T-cell (primary cell): Measurements from ENCODE around the gene SCLY. TPM values are rescaled to one million over a fixed set of nuclear protein-coding genes. Genes with fewer than 3 reads are reported as not detected.
A peak's percentile ranks its signal among the peaks of the same experiment; 100 is the strongest.

Experiments
- ATAC-seq, 4 experiments: fragments of 200-7000 bp in 3 of 4; fragments of 150-1000 bp in 1 of 4; cut with Tn5 transposase; replicated peaks in 1 of 4; 1 replicate in 3 of 4; 2 replicates in 1 of 4; pipeline ENCODE4 v1.10.0; 2021; ENCODE audit warnings: moderate library complexity in 3 of 4, mild to moderate bottlenecking in 2 of 4, moderate number of reproducible peaks in 1 of 4
- CTCF ChIA-PET, 2 donors: fragments of 300-600 bp; sonication (Branson Sonifier 250); formaldehyde crosslinking; loops; one replicate each; lab custom pipeline; 2022; ENCODE audit warnings: antibody characterized with exemption in 2 of 2; lab: Charles Lee
- POLR2A ChIA-PET, 2 donors: fragments of 300-600 bp; sonication (Branson Sonifier 250); formaldehyde crosslinking; loops; one replicate each; lab custom pipeline; 2022; ENCODE audit warnings: antibody characterized with exemption in 2 of 2; lab: Charles Lee
- DNase-seq, 35 experiments: peaks; one replicate each; pipeline versions ENCODE4 v3.0.0 to v3.0.0-alpha.2; 2013 to 2023
- H3K27ac ChIP-seq: one replicate; pipeline ENCODE4 v1.5.1; 2013; ENCODE audit warnings: low read length
- H3K27me3 ChIP-seq, 2 experiments: replicated peaks in 1 of 2; 1 replicate in 1 of 2; 2 replicates in 1 of 2; pipeline versions ENCODE4 v1.6.1 to v1.7.0; 2013; ENCODE audit warnings: low read length in 1 of 2, mixed read lengths in 1 of 2; ENCODE audit not compliant: control insufficient read depth in 2 of 2, insufficient read depth in 2 of 2; ENCODE audit errors: extremely low read depth in 1 of 2
- H3K36me3 ChIP-seq, 2 donors: 1 replicate in 1 of 2; 2 replicates in 1 of 2; pipeline versions ENCODE4 v1.6.1 to v1.7.0; 2013; ENCODE audit warnings: low read length in 1 of 2; ENCODE audit not compliant: control insufficient read depth in 2 of 2, insufficient read depth in 1 of 2; ENCODE audit errors: extremely low read depth in 1 of 2
- H3K4me1 ChIP-seq, 2 experiments: 1 replicate in 1 of 2; 2 replicates in 1 of 2; pipeline versions ENCODE4 v1.6.1 to v1.7.0; 2013; ENCODE audit warnings: low read length in 2 of 2, mixed read lengths in 1 of 2; ENCODE audit not compliant: insufficient read depth in 2 of 2, control insufficient read depth in 1 of 2; ENCODE audit errors: extremely low read depth in 1 of 2
- H3K4me3 ChIP-seq, 2 donors: 1 replicate in 1 of 2; 2 replicates in 1 of 2; pipeline versions ENCODE4 v1.5.1 to v1.7.0; 2013; ENCODE audit warnings: mild to moderate bottlenecking in 2 of 2, low read length in 1 of 2, moderate library complexity in 1 of 2; ENCODE audit not compliant: control insufficient read depth in 1 of 2; ENCODE audit errors: extremely low read depth in 1 of 2
- H3K9me3 ChIP-seq: 2 replicates; pipeline ENCODE4 v1.7.0; 2013
- H3K27ac Mint-ChIP-seq, 2 donors: one replicate each; pipeline ENCODE4 v1.8.0; 2020 to 2021; ENCODE audit warnings: mild to moderate bottlenecking in 2 of 2, mixed read lengths in 2 of 2
- H3K27me3 Mint-ChIP-seq, 2 donors: one replicate each; pipeline ENCODE4 v1.8.0; 2021 to 2022; ENCODE audit warnings: mixed read lengths in 2 of 2
- H3K36me3 Mint-ChIP-seq: one replicate; pipeline ENCODE4 v1.8.0; 2021; ENCODE audit warnings: mixed read lengths
- H3K4me1 Mint-ChIP-seq, 3 donors: one replicate each; pipeline ENCODE4 v1.8.0; 2020 to 2022; ENCODE audit warnings: mixed read lengths in 3 of 3, mild to moderate bottlenecking in 1 of 3
- H3K4me3 Mint-ChIP-seq, 3 donors: one replicate each; pipeline ENCODE4 v1.8.0; 2020 to 2022; ENCODE audit warnings: mild to moderate bottlenecking in 3 of 3, mixed read lengths in 3 of 3, moderate library complexity in 3 of 3
- H3K9me3 Mint-ChIP-seq, 3 donors: one replicate each; pipeline ENCODE4 v1.8.0; 2020 to 2022; ENCODE audit warnings: mixed read lengths in 3 of 3
- WGBS: methylation state at CpG from one replicate; pipeline ENCODE4 v1.1.5; 2013; ENCODE audit warnings: missing lambda C conversion rate; ENCODE audit not compliant: insufficient coverage; 5-methylcytosine and 5-hydroxymethylcytosine counted together
- total RNA-seq, 35 experiments: library from RNA in 6 of 35; stranded (reverse) in 6 of 35; fragments of 120-200 nt in 1 of 35; gene quantifications; one replicate each; pipeline versions ENCODE4 v1.2.1 to v1.2.4 and lab custom pipeline; 2013 to 2026

The SCLY gene
- total RNA-seq, 5 donors from 2014 or later (not counting 1 experiment from before 2014, with no cell fraction given) = 19.2 to 30.0 (median 25.2) TPM

- Mint-ChIP-seq H3K4me3 (no peak overlapping the region), H3K27me3 (no peaks in the 10 kb centered on the region), H3K9me3 (no peaks in the 10 kb centered on the region), H3K36me3 (peaks cover 75% of the 10 kb centered on the region), H3K27ac (no peak overlapping the region), H3K4me1 (peaks cover 0 to 8% (median 0%) of the 10 kb centered on the region in 3 donors)
- H3K4me3 ChIP-seq = no peak overlapping the region
- DNase-seq (no peak), ATAC-seq (no peak)
- POLR2A ChIA-PET = no interaction called here
- no peak overlapping the region for H3K27ac ChIP-seq
- WGBS = 100% methylated on average over 5 of the region's 8 CpGs
- no peaks in the 10 kb centered on the region for H3K27me3 ChIP-seq
- H3K4me1 ChIP-seq = no peaks in the 10 kb centered on the region
- H3K36me3 ChIP-seq = peaks cover 9 to 77% of the 10 kb centered on the region in 2 donors
- CTCF ChIA-PET = no interaction called here
- no peaks in the 10 kb centered on the region for H3K9me3 ChIP-seq
Measured at GRCh38 chr2:238038203-238038602, 22.6 kb upstream of the SCLY start.

DNA sequence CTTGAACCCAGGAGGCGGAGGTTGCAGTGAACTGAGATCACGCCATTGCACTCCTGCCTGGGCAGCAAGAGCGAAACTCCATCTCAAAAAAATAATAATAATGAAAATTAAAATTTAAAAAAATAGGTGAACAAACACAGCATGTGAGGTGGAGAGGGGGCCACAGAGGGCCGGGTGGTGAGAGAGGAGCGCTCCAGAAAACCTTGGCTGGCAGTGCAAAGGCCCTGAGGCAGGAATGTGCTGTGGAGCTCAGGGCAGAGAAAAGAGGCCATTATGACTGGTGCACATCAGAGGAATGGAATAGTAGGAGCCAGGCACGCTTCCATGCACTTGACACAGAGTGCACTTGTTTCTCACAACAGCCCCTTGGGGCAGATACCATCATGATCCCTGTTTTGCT lies 21.6 kb upstream of the SCLY start:
- no peak for ATAC-seq
- DNase-seq = no peak
- no peak overlapping the region for H3K4me3 ChIP-seq
- H3K27me3 ChIP-seq = no peaks in the 10 kb centered on the region
- ChIA-PET POLR2A (no interaction called here), CTCF (no interaction called here)
- H3K9me3 ChIP-seq = no peaks in the 10 kb centered on the region
- Mint-ChIP-seq H3K36me3 (peaks cover 77% of the 10 kb centered on the region), H3K4me3 (no peak overlapping the region), H3K27ac (no peak overlapping the region), H3K9me3 (no peaks in the 10 kb centered on the region), H3K4me1 (peaks cover 0 to 8% (median 0%) of the 10 kb centered on the region in 3 donors), H3K27me3 (no peaks in the 10 kb centered on the region)
- no peak overlapping the region for H3K27ac ChIP-seq
- 62% methylated on average over 3 of the region's 6 CpGs for WGBS
- peaks cover 9 to 78% of the 10 kb centered on the region in 2 donors for H3K36me3 ChIP-seq
- H3K4me1 ChIP-seq = no peaks in the 10 kb centered on the region

GRCh38 chr2:238039985-238040384 lies 20.8 kb upstream of the SCLY start:
- CTCF ChIA-PET = no interaction called here
- H3K4me1 Mint-ChIP-seq = peaks cover 0 to 8% (median 0%) of the 10 kb centered on the region in 3 donors

GRCh38 chr2:238040918-238041317 lies 19.9 kb upstream of the SCLY start:
- Mint-ChIP-seq H3K9me3 (no peaks in the 10 kb centered on the region), H3K36me3 (peaks cover 75% of the 10 kb centered on the region), H3K4me3 (no peak overlapping the region), H3K27me3 (no peaks in the 10 kb centered on the region), H3K27ac (peak overlapping the region in 1 of 2 donors; percentile 13), H3K4me1 (peaks cover 0 to 8% (median 0%) of the 10 kb centered on the region in 3 donors)
- no peak for ATAC-seq
- no peaks in the 10 kb centered on the region for H3K9me3 ChIP-seq
- POLR2A ChIA-PET = no interaction called here
- no peak for DNase-seq
- 96% methylated on average over 6 of the region's 9 CpGs for WGBS
- no peaks in the 10 kb centered on the region for H3K27me3 ChIP-seq
- peaks cover 9 to 70% of the 10 kb centered on the region in 2 donors for H3K36me3 ChIP-seq
- H3K4me1 ChIP-seq = no peaks in the 10 kb centered on the region
- CTCF ChIA-PET = no interaction called here
- no peak overlapping the region for H3K27ac ChIP-seq
- H3K4me3 ChIP-seq = no peak overlapping the region

More at GRCh38 chr2:238039985-238040384, 20.8 kb upstream of the SCLY start:
- Histone ChIP-seq H3K9me3 (no peaks in the 10 kb centered on the region), H3K36me3 (peaks cover 9 to 78% of the 10 kb centered on the region in 2 donors), H3K27me3 (no peaks in the 10 kb centered on the region), H3K4me1 (no peaks in the 10 kb centered on the region), H3K4me3 (no peak overlapping the region), H3K27ac (no peak overlapping the region)
- Mint-ChIP-seq H3K4me3 (no peak overlapping the region), H3K27ac (no peak overlapping the region), H3K27me3 (no peaks in the 10 kb centered on the region), H3K9me3 (no peaks in the 10 kb centered on the region), H3K36me3 (peaks cover 75% of the 10 kb centered on the region)
- WGBS = 98% methylated on average over 10 of the region's 11 CpGs
- POLR2A ChIA-PET = interaction anchor here in 1 of 2 donors (0.6 kb wide), 1 partner anchor 1011 kb away, joined by 3 read pairs; no protein-coding TSS in a partner anchor
- ATAC-seq (no peak), DNase-seq (no peak)

DNA sequence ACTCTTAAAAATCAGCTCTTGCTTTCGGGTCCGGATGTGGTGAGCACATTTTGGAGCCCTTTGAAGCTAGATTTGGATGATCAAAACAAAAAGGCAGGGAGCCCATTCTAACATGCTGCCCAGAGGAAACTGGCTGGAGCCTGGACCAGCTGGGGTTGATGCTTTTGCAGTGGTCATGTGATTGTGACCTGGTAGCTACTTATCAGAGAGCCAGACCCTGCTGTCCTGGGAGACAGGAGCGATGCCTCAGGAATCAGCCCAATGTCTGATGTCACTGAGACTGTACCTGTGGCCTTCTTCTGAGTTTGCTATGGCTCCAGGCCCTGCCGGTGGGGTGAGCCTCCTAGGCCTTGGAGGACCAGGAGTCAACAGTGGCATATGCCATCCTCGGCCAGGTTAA lies 18.7 kb upstream of the SCLY start:
- Mint-ChIP-seq H3K9me3 (peaks cover 0 to 3% (median under 1%) of the 10 kb centered on the region in 3 donors), H3K36me3 (peaks cover 80% of the 10 kb centered on the region), H3K27ac (peak overlapping the region in 1 of 2 donors; percentile 19), H3K27me3 (no peaks in the 10 kb centered on the region), H3K4me3 (no peak overlapping the region), H3K4me1 (peaks cover 0 to 8% (median 0%) of the 10 kb centered on the region in 3 donors)
- no peak for DNase-seq
- ATAC-seq = no peak
- H3K9me3 ChIP-seq = no peaks in the 10 kb centered on the region
- no peak overlapping the region for H3K27ac ChIP-seq
- no peak overlapping the region for H3K4me3 ChIP-seq
- no peaks in the 10 kb centered on the region for H3K27me3 ChIP-seq
- ChIA-PET POLR2A (no interaction called here), CTCF (no interaction called here)
- peaks cover 9 to 68% of the 10 kb centered on the region in 2 donors for H3K36me3 ChIP-seq
- H3K4me1 ChIP-seq = no peaks in the 10 kb centered on the region
- 84% methylated on average over 5 of the region's 5 CpGs for WGBS

DNA sequence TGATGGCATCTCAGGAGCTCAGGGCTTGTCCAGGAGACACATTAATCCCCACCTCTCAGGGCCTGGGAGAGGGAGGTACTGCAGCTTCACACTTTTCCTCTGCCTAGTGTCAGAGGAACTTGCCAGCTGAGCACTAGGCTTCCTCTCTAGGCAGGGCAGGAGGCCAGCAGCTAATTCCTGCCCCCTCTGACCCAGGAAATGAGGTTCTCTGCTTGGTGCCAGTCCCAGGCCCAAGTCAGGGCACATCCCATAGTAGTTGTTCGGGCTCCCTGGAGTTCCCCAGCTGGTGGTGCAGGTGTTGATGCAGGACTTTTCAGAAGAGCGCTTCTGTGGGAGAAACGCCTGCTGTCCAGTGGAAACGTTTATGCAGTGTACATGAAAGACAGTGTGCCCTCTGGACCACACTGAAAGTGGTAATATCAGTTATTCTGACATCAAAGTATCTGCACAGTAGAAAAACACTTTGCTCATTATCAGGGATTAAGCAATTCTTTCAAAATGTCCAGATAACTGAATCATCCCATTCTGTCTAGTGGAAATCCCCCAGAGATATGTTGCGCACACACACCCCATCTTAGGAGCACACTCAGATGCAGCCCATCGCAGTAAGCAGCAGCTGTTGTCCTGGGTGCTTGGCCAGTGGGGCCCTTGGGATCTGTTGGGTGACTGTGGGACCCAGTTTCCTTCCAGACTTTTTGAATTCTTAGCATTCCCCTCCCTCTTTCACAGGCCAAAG lies 17.8 kb upstream of the SCLY start:
- peak overlapping the region; percentile 34 to 55 for H3K27ac Mint-ChIP-seq
- ATAC-seq = no peak
- H3K4me3 Mint-ChIP-seq = no peak overlapping the region
- H3K27ac ChIP-seq = no peak overlapping the region
- no peaks in the 10 kb centered on the region for H3K4me1 ChIP-seq
- H3K9me3 Mint-ChIP-seq = peaks cover 3 to 12% (median 4%) of the 10 kb centered on the region in 3 donors
- H3K36me3 Mint-ChIP-seq = peaks cover 82% of the 10 kb centered on the region
- H3K27me3 ChIP-seq = no peaks in the 10 kb centered on the region
- H3K27me3 Mint-ChIP-seq = no peaks in the 10 kb centered on the region
- peaks cover 5 to 58% of the 10 kb centered on the region in 2 donors for H3K36me3 ChIP-seq
- no peak overlapping the region for H3K4me3 ChIP-seq
- 100% methylated on average over 1 of the region's 6 CpGs for WGBS
- peaks cover 0 to 8% (median 0%) of the 10 kb centered on the region in 3 donors for H3K4me1 Mint-ChIP-seq
- ChIA-PET CTCF (no interaction called here), POLR2A (no interaction called here)
- no peak for DNase-seq
- H3K9me3 ChIP-seq = no peaks in the 10 kb centered on the region
